ENCODE results near the gene AGBL4. TPM values are rescaled to one million over a fixed set of nuclear protein-coding genes. Genes with fewer than 3 reads are reported as not detected.

The AGBL4 gene
- total RNA-seq, 1 experiment from 2014 or later = not detected

- Histone ChIP-seq H3K36me3 (ENCODE audit: control insufficient read depth in 1 of 2, insufficient read depth in 2 of 2, low read length in 2 of 2) (no peaks in the 10 kb centered on the region), H3K27ac (ENCODE audit: low read depth, low read length) (no peak overlapping the region), H3K4me3 (replicated peaks in 1 of 2; ENCODE audit: low read depth in 1 of 2, low read length in 2 of 2) (no peak overlapping the region), H3K9me3 (ENCODE audit: control insufficient read depth in 1 of 2, insufficient read depth in 1 of 2, low read depth in 1 of 2, low read length in 2 of 2) (no peaks in the 10 kb centered on the region), H3K4me1 (ENCODE audit: control insufficient read depth in 1 of 2, insufficient read depth in 2 of 2, low read length in 2 of 2) (no peaks in the 10 kb centered on the region), H2AFZ (ENCODE audit: low read depth, low read length, poor library complexity, severe bottlenecking) (no peak overlapping the region), H3K9me2 (ENCODE audit: insufficient read depth) (no peaks in the 10 kb centered on the region), H4K20me1 (ENCODE audit: insufficient read depth) (no peaks in the 10 kb centered on the region), H3K27me3 (ENCODE audit: insufficient read depth, low read length) (peaks cover 11% of the 10 kb centered on the region; the same call in 1 of the 2 replicates), H3K4me2 (ENCODE audit: low read length) (no peak overlapping the region), H3K79me2 (ENCODE audit: insufficient read depth, low read length) (no peaks in the 10 kb centered on the region), H3K9ac (ENCODE audit: low read length) (no peak overlapping the region)
- ChIA-PET CTCF (no interaction called here), RAD21 (ENCODE audit: low non-redundant PET in 1 of 2, low total read pairs in 2 of 2, uncharacterized antibody in 2 of 2, unreplicated experiment in 2 of 2) (no interaction called here), POLR2A (no interaction called here)
- TF ChIP-seq EGR1 (IDR thresholded peaks at IDR 0.05; ENCODE audit: low read depth) (no peak), SRF (IDR thresholded peaks at IDR 0.05; ENCODE audit: low read depth) (no peak), ELF1 (IDR thresholded peaks at IDR 0.05; ENCODE audit: borderline replicate concordance, low read depth) (no peak), MAX (IDR thresholded peaks at IDR 0.05) (no peak), CEBPB (IDR thresholded peaks at IDR 0.05; ENCODE audit: low read depth) (no peak), ZNF274 (IDR thresholded peaks at IDR 0.05; ENCODE audit: low read depth, low read length) (no peak)
- ATAC-seq = no peak
- DNase-seq (ENCODE audit: low read depth, low spot score) = no peak
- intact Hi-C loops (cut with micrococcal nuclease) = no loop called here
- no TSS peak for BruUV-seq (replicated peaks)
Measured at GRCh38 chr1:48596046-48596445, 1427.7 kb downstream of the AGBL4 start.

- DNase-seq (ENCODE audit: low read depth, low spot score) = no peak
- Histone ChIP-seq H3K79me2 (ENCODE audit: insufficient read depth, low read length) (no peaks in the 10 kb centered on the region), H3K27me3 (ENCODE audit: insufficient read depth, low read length) (peaks cover 11% of the 10 kb centered on the region; the same call in 1 of the 2 replicates), H3K4me3 (replicated peaks in 1 of 2; ENCODE audit: low read depth in 1 of 2, low read length in 2 of 2) (no peak overlapping the region), H3K36me3 (ENCODE audit: control insufficient read depth in 1 of 2, insufficient read depth in 2 of 2, low read length in 2 of 2) (no peaks in the 10 kb centered on the region), H4K20me1 (ENCODE audit: insufficient read depth) (no peaks in the 10 kb centered on the region), H3K27ac (ENCODE audit: low read depth, low read length) (no peak overlapping the region), H3K9me2 (ENCODE audit: insufficient read depth) (no peaks in the 10 kb centered on the region), H2AFZ (ENCODE audit: low read depth, low read length, poor library complexity, severe bottlenecking) (no peak overlapping the region), H3K9ac (ENCODE audit: low read length) (no peak overlapping the region), H3K4me1 (ENCODE audit: control insufficient read depth in 1 of 2, insufficient read depth in 2 of 2, low read length in 2 of 2) (no peaks in the 10 kb centered on the region), H3K4me2 (ENCODE audit: low read length) (no peak overlapping the region), H3K9me3 (ENCODE audit: control insufficient read depth in 1 of 2, insufficient read depth in 1 of 2, low read depth in 1 of 2, low read length in 2 of 2) (no peaks in the 10 kb centered on the region)
- POLR2A ChIA-PET = no interaction called here
- no peak for ATAC-seq
- no peak for TF ChIP-seq ATF3 (IDR thresholded peaks at IDR 0.05)
- TF ChIP-seq ZFX (IDR thresholded peaks at IDR 0.05) = no peak
- no peak for TF ChIP-seq SP1 (IDR thresholded peaks at IDR 0.05; ENCODE audit: low read depth)
- TF ChIP-seq YY1 (IDR thresholded peaks at IDR 0.05; ENCODE audit: extremely low read depth, insufficient replicate concordance, low read depth, low read length) = no peak
- no peak for TF ChIP-seq EGR1 (IDR thresholded peaks at IDR 0.05; ENCODE audit: low read depth)
- TF ChIP-seq SRF (IDR thresholded peaks at IDR 0.05; ENCODE audit: low read depth) = no peak
- no peak for TF ChIP-seq POLR2A (IDR thresholded peaks at IDR 0.05; ENCODE audit: borderline replicate concordance, extremely low read depth, insufficient read depth, insufficient read length)
- no TSS peak for BruUV-seq (replicated peaks)
- RAD21 ChIA-PET (ENCODE audit: low non-redundant PET in 1 of 2, low total read pairs in 2 of 2, uncharacterized antibody in 2 of 2, unreplicated experiment in 2 of 2) = no interaction called here
- CTCF ChIA-PET = no interaction called here
- intact Hi-C loops (cut with micrococcal nuclease) = no loop called here
Measured at GRCh38 chr1:48595613-48596012, 1428.1 kb downstream of the AGBL4 start.

Measured in HCT116 (cell line).